Heart left ventricle (tissue), 13 donors: Measurements from ENCODE around the gene PRSS1.

Experiments used
- CTCF ChIP-seq, 12 donors: fragments of 200-600 bp; sonication (generic) in 4 of 12; IDR thresholded peaks; one replicate each; pipeline versions ENCODE4 v1.5.0 to v1.8.0; 2018 to 2022; ENCODE audit warnings: antibody characterized with exemption in 12 of 12, mild to moderate bottlenecking in 5 of 12
- POLR2A ChIP-seq, 2 donors: fragments of 450-650 bp; IDR thresholded peaks; one replicate each; pipeline ENCODE4 v1.6.1; 2017; ENCODE audit warnings: antibody characterized with exemption in 2 of 2, mild to moderate bottlenecking in 2 of 2, moderate library complexity in 2 of 2
- donor health status: ischemic (EF 13 %, LVEDD 7.1; RV severe dilation, severe dysfunction).
- donor health status: DM: no; HTN: yes; CAD: no.
- donor health status: DM: no; HTN: no; CAD: no.
- donor health status: ischemic (EF 25% LVEDD 6.9; RV normal size, moderate dysfunction).
- donor health status: ischemic (EF 25% LVEDD 5.7; RV mildly dilated, moderate dysfunction).
- donor health status: ischemic (EF 35%, LVEDD 5.7; RV mildly dilated, moderate dysfunction).
- donor health status: nonischemic (EF 11% LVEDD 7.7; RV severe dilation, severe dysfunction).
- donor health status: DM: yes; HTN: yes; CAD: no.
- donor health status: PGD.
- donor health status: ischemic (EF 29% LVEDD 5.4; RV normal size, mild dysfunction).
- donor health status: nonischemic (EF 23%, LVEDD 6.1; RV moderate dilation, normal function).

GRCh38 chr7:142793156-142793555 lies 43.9 kb downstream of the PRSS1 start:
- TF ChIP-seq CTCF (IDR thresholded peaks at IDR 0.05), result no peak
- no peak for TF ChIP-seq POLR2A (IDR thresholded peaks at IDR 0.05)
